GM20000 (cell line): ENCODE data around the gene CNN2.

ENCODE experiments used
- DNase-seq: peaks from one replicate; pipeline ENCODE4 v3.0.0; 2012; ENCODE audit warnings: low spot score
- TF ChIP-seq, protein P1 (sequence below): IDR thresholded peaks from 2 replicates; pipeline ENCODE4 v1.5.1; 2012; ENCODE audit warnings: mild to moderate bottlenecking, control low read depth; ENCODE audit errors: extremely low read depth, missing control alignments

CNN2 gene

DNA sequence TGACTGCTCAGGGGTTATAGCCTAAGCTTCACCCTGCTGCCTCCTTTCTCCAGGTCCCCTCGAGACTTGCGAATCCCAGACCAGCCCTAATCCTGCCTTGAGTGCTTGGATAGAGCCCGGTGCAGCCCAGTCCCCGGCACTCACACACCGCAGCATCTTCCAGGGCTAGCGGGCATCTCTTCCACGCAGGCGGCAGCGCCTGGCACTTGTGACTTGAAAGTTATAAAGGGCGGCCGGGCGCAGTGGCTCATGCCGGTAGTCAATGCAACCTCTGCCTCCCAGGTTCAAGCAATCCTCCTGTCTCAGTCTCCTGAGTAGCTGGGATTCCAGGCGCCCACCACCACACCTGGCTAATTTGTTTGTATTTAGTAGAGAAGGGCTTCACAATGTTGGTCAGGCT lies 40.3 kb upstream of the CNN2 start:
- TF ChIP-seq, protein P1, sequence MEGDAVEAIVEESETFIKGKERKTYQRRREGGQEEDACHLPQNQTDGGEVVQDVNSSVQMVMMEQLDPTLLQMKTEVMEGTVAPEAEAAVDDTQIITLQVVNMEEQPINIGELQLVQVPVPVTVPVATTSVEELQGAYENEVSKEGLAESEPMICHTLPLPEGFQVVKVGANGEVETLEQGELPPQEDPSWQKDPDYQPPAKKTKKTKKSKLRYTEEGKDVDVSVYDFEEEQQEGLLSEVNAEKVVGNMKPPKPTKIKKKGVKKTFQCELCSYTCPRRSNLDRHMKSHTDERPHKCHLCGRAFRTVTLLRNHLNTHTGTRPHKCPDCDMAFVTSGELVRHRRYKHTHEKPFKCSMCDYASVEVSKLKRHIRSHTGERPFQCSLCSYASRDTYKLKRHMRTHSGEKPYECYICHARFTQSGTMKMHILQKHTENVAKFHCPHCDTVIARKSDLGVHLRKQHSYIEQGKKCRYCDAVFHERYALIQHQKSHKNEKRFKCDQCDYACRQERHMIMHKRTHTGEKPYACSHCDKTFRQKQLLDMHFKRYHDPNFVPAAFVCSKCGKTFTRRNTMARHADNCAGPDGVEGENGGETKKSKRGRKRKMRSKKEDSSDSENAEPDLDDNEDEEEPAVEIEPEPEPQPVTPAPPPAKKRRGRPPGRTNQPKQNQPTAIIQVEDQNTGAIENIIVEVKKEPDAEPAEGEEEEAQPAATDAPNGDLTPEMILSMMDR, result no peak
- DNase-seq, result no peak

DNA sequence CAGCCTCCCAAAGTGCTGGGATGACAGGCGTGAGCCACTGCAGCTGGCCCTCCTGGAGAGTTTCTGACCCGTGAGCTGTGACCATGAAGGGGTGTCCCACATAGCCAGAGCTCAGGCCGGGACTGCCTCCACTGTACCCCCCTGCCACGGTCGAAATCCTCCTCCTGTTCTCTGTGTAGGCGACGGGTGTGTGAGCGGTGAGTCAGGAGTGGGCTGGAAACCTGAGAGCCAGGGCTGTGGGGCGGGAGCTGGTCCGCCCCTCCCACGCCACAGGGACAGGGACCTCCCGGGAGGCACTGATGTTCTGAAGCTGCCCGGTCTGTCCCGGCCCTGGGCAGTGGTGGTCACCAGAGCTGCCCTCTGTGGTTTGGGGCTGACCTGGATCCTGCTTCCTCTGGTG lies 38.3 kb upstream of the CNN2 start:
- TF ChIP-seq, protein P1, result no peak
- DNase-seq, result no peak

DNA sequence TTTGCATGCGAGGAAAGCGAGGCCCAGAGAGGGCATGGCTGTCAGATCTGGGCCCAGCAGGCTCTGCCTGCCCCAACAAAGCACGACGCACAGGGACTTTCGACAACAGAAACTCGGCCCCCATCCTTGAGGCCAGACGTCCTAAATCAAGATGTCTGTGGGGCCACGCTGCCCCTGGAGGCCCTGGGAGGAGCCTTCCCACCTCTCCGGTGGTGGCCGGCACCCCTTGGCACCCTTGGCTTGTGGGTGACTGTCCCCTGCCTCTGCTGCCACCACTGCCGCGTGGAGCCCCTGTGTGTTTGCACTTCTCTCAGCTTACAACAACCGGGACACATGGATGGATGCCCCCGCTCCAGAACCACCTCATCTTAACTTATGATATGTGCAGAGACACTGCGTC lies 37.9 kb upstream of the CNN2 start:
- no peak for DNase-seq
- TF ChIP-seq, protein P1, result no peak

DNA sequence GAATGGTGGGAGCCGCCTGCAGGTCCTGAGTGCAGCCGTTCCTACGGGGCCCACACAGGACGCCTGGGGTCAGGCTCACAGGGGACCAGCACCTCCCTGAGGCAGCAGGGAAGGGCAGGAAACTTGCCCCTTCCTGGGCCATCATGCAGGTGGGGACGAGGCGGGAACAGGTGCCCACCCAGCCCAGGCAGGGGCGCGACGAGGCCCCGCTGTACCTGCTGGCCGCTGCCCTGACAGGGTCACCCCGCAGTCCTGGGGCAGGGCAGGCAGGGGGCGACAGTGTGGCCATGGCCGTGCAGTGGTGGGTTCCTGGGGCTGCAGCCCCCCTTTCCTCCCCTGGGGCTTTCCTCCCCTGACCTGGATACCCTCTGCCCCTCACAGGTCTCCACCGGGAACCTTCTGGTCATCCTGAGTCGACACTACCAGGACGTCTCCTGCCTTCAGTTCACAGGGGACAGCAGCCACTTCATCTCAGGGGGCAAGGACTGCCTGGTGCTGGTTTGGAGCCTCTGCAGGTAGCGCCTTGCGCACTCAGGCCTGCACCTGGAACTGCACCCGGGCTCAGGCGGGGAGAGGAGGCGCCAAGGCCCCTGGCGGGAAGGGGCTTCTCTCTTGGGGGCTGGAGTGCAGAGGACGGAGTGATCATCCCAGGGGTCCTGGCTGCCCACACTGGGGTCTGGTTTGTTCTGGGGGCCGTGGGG lies 36.9 kb upstream of the CNN2 start:
- DNase-seq, result no peak
- TF ChIP-seq, protein P1, result no peak

DNA sequence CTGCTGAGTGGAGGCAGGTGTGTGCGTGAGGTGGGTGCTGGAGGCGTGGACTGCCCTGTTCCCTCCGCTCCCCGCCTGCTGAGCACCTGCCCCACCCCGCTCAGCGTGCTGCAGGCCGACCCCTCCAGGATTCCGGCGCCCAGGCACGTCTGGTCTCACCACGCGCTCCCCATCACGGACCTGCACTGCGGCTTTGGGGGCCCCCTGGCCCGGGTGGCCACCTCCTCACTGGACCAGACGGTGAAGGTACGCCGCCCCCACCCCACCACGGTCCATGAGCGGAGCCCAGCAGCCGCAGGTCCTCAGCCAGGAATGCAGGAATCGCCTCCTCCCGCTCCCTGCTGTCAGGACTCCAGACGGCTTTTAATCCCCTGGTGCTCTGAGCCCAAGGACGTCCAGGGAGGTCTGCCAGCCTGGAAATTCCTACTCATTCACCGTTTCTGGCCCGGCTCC lies 36.3 kb upstream of the CNN2 start:
- no peak for DNase-seq
- TF ChIP-seq, protein P1, result no peak

DNA sequence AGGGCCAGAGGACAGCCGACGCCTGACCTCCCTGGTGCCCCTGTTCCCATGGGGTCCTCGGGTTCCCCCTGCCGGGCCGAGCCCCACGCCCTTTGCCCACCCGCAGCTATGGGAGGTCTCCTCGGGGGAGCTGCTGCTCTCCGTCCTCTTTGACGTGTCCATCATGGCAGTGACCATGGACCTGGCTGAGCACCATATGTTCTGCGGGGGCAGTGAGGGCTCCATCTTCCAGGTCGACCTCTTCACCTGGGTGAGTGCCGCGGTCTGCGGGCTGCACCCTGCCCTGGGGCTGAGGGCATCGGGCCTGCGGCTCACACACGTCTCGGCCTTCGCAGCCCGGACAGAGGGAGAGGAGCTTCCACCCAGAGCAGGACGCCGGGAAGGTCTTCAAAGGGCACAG lies 35.7 kb upstream of the CNN2 start:
- DNase-seq, result no peak
- TF ChIP-seq, protein P1, result no peak

DNA sequence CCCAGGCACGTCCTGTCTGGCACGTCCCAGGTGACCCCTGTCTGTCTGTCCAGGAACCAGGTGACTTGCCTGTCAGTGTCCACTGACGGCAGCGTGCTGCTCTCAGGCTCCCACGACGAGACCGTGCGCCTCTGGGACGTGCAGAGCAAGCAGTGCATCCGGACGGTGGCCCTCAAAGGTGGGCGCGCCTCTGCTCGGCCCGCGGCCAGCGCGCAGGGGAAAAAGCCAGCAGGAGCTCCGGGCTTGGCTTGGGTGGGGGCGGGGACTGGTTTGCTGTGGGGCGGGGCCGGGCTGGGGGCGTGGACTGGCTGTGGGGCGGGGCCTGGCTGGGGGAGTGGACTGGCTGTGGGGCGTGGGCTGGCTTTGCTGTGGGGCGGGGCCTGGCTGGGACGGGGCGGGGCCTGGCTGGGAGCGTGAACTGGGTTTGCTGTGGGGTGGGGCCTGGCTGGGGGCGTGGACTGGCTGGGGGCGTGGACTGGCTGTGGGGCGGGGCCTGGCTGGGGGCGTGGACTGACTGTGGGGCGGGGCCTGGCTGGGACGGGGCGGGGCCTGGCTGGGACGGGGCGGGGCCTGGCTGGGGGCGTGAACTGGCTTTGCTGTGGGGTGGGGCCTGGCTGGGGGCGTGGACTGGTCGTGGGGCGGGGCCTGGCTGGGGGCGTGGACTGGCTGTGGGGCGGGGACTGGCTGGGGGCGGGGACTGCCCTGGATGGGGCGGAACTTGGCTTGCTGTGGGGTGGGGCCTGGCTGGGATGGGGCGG lies 35.1 kb upstream of the CNN2 start:
- DNase-seq, result peak; percentile 78
- TF ChIP-seq, protein P1, result no peak
